Measurements from ENCODE around the gene REG1B.

REG1B gene

GRCh38 chr2:79085382-79085781, 2.4 kb downstream of the REG1B start:
- TF ChIP-seq CREB1 (IDR thresholded peaks at IDR 0.05; ENCODE audit: low read depth) (no peak), EP300 (IDR thresholded peaks at IDR 0.05; ENCODE audit: borderline replicate concordance) (no peak), RAD21 (IDR thresholded peaks at IDR 0.05; ENCODE audit: low read depth) (no peak), CEBPB (IDR thresholded peaks at IDR 0.05) (no peak), NFIC (IDR thresholded peaks at IDR 0.05) (no peak), TCF12 (IDR thresholded peaks at IDR 0.05; ENCODE audit: low read depth) (no peak), EGR1 (IDR thresholded peaks at IDR 0.05) (no peak), ZBTB7A (IDR thresholded peaks at IDR 0.05; ENCODE audit: low read depth) (no peak), TEAD4 (IDR thresholded peaks at IDR 0.05) (no peak), REST (IDR thresholded peaks at IDR 0.05; ENCODE audit: low read depth) (no peak), MAX (IDR thresholded peaks at IDR 0.05) (no peak), USF1 (IDR thresholded peaks at IDR 0.05) (no peak), TAF1 (IDR thresholded peaks at IDR 0.05; ENCODE audit: low read depth) (no peak), FOXM1 (IDR thresholded peaks at IDR 0.05; ENCODE audit: borderline replicate concordance, low read depth) (no peak), YY1 (IDR thresholded peaks at IDR 0.05; ENCODE audit: low read depth) (no peak)

- TF ChIP-seq CEBPB (IDR thresholded peaks at IDR 0.05) = no peak
- TF ChIP-seq EGR1 (IDR thresholded peaks at IDR 0.05) = no peak
- TF ChIP-seq FOXM1 (IDR thresholded peaks at IDR 0.05; ENCODE audit: borderline replicate concordance, low read depth) = no peak
- no peak for TF ChIP-seq NFIC (IDR thresholded peaks at IDR 0.05)
- no peak for TF ChIP-seq USF1 (IDR thresholded peaks at IDR 0.05)
- no peak for TF ChIP-seq CREB1 (IDR thresholded peaks at IDR 0.05; ENCODE audit: low read depth)
- TF ChIP-seq REST (IDR thresholded peaks at IDR 0.05; ENCODE audit: low read depth) = no peak
- no peak for TF ChIP-seq ZBTB7A (IDR thresholded peaks at IDR 0.05; ENCODE audit: low read depth)
- TF ChIP-seq TEAD4 (IDR thresholded peaks at IDR 0.05) = no peak
- no peak for TF ChIP-seq MAX (IDR thresholded peaks at IDR 0.05)
- TF ChIP-seq YY1 (IDR thresholded peaks at IDR 0.05; ENCODE audit: low read depth) = no peak
- TF ChIP-seq EP300 (IDR thresholded peaks at IDR 0.05; ENCODE audit: borderline replicate concordance) = no peak
Observed at GRCh38 chr2:79084495-79085135, 3.2 kb downstream of the REG1B start.

GRCh38 chr2:79083597-79084251, 4.1 kb downstream of the REG1B start:
- TF ChIP-seq MAX (IDR thresholded peaks at IDR 0.05) = no peak
- no peak for TF ChIP-seq YY1 (IDR thresholded peaks at IDR 0.05; ENCODE audit: low read depth)
- TF ChIP-seq RAD21 (IDR thresholded peaks at IDR 0.05; ENCODE audit: low read depth) = no peak
- no peak for TF ChIP-seq FOXM1 (IDR thresholded peaks at IDR 0.05; ENCODE audit: borderline replicate concordance, low read depth)
- no peak for TF ChIP-seq TAF1 (IDR thresholded peaks at IDR 0.05; ENCODE audit: low read depth)
- no peak for TF ChIP-seq NFIC (IDR thresholded peaks at IDR 0.05)
- no peak for TF ChIP-seq EGR1 (IDR thresholded peaks at IDR 0.05)
- no peak for TF ChIP-seq CEBPB (IDR thresholded peaks at IDR 0.05)
- TF ChIP-seq REST (IDR thresholded peaks at IDR 0.05; ENCODE audit: low read depth) = no peak

GRCh38 chr2:79082987-79083386, 4.8 kb downstream of the REG1B start:
- TF ChIP-seq EGR1 (IDR thresholded peaks at IDR 0.05) = no peak
- TF ChIP-seq RAD21 (IDR thresholded peaks at IDR 0.05; ENCODE audit: low read depth) = no peak
- no peak for TF ChIP-seq ZBTB7A (IDR thresholded peaks at IDR 0.05; ENCODE audit: low read depth)
- TF ChIP-seq REST (IDR thresholded peaks at IDR 0.05; ENCODE audit: low read depth) = no peak
- TF ChIP-seq EP300 (IDR thresholded peaks at IDR 0.05; ENCODE audit: borderline replicate concordance) = no peak
- TF ChIP-seq NFIC (IDR thresholded peaks at IDR 0.05) = no peak
- TF ChIP-seq FOXM1 (IDR thresholded peaks at IDR 0.05; ENCODE audit: borderline replicate concordance, low read depth) = no peak
- TF ChIP-seq CEBPB (IDR thresholded peaks at IDR 0.05) = no peak
- TF ChIP-seq TCF12 (IDR thresholded peaks at IDR 0.05; ENCODE audit: low read depth) = no peak
- no peak for TF ChIP-seq MAX (IDR thresholded peaks at IDR 0.05)
- no peak for TF ChIP-seq TAF1 (IDR thresholded peaks at IDR 0.05; ENCODE audit: low read depth)
- no peak for TF ChIP-seq CREB1 (IDR thresholded peaks at IDR 0.05; ENCODE audit: low read depth)
- no peak for TF ChIP-seq YY1 (IDR thresholded peaks at IDR 0.05; ENCODE audit: low read depth)
- no peak for TF ChIP-seq TEAD4 (IDR thresholded peaks at IDR 0.05)

Data from Ishikawa (cell line).